IPS-15b (cell line): ENCODE measurements around the gene HTD2.
"Not testable (repeated sequence)": the region's sequence is repeated elsewhere in the genome, so short reads cannot be mapped to it uniquely, and the experiment has no call there.

Experiments used
- H3K27me3 ChIP-seq: one replicate; pipeline ENCODE4 v1.6.1; 2013; ENCODE audit warnings: low read length; ENCODE audit not compliant: control insufficient read depth, insufficient read depth
- H3K36me3 ChIP-seq: one replicate; pipeline ENCODE4 v1.6.1; 2013; ENCODE audit warnings: low read length; ENCODE audit not compliant: control insufficient read depth, insufficient read depth
- H3K4me1 ChIP-seq: one replicate; pipeline ENCODE4 v1.6.1; 2013; ENCODE audit warnings: mild to moderate bottlenecking, low read length; ENCODE audit not compliant: control insufficient read depth, insufficient read depth
- H3K4me3 ChIP-seq: one replicate; pipeline ENCODE4 v1.5.1; 2013; ENCODE audit warnings: low read depth, low read length
- H3K9ac ChIP-seq: one replicate; pipeline ENCODE4 v1.6.1; 2013; ENCODE audit warnings: low read depth, mild to moderate bottlenecking, low read length
- H3K9me3 ChIP-seq: one replicate; pipeline ENCODE4 v1.6.1; 2013; ENCODE audit warnings: mild to moderate bottlenecking, low read length; ENCODE audit not compliant: control insufficient read depth, insufficient read depth

HTD2 gene

GRCh38 chr3:58273362-58273761 lies 33.0 kb upstream of the HTD2 start:
- not testable (repeated sequence) for H3K27me3 ChIP-seq, H3K4me1 ChIP-seq, H3K9me3 ChIP-seq, H3K4me3 ChIP-seq, H3K9ac ChIP-seq, H3K36me3 ChIP-seq

DNA sequence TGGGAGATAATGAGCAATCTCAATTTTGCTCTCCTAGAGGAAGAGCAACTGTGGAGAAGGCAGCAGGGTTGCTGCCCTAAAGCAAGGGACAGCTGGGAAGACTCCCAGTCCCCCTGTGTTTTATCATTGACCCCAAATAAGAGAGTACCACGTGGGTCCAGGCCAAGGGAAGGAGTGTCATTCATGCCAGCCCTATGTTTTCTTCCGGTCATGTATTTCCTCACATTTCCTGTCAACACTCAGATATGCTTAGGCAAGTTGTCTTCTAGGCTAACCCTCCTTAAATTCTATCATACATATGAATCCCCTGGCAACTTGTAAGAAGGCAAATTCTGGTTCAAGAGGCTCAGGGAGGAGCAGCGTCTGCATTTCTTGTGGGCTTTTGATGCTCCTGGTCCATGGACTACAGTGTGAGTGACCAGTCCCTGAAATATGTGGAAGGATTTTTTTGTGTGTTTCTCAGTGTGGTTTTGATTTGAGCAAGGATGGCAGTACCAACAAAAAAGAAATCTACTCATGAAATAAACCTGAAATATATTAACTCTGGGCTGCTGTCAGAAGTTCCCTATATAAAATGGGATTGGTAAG lies 32.2 kb upstream of the HTD2 start:
- no peaks in the 10 kb centered on the region for H3K36me3 ChIP-seq
- no peaks in the 10 kb centered on the region for H3K4me1 ChIP-seq
- H3K9ac ChIP-seq = no peak overlapping the region
- no peaks in the 10 kb centered on the region for H3K9me3 ChIP-seq
- no peaks in the 10 kb centered on the region for H3K27me3 ChIP-seq
- no peak overlapping the region for H3K4me3 ChIP-seq

DNA sequence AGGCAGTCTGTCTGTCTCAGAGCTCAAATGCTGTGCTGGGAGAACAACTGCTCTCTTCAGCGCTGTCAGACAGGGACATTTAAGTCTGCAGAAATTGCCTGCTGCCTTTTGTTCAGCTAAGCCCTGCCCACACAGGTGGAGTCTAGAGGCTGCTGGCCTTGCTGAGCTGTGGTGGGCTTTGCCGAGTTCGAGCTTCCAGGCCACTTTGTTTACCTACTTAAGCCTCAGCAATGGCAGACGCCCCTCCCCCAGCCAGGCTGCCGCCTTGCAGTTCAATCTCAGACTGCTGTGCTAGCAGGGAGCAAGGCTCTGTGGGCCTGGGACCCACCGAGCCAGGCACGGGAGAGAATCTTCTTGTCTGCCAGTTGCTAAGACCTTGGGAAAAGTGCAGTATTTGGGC lies 25.3 kb upstream of the HTD2 start:
- Histone ChIP-seq H3K4me1 (no peaks in the 10 kb centered on the region), H3K4me3 (no peak overlapping the region), H3K36me3 (no peaks in the 10 kb centered on the region), H3K9me3 (no peaks in the 10 kb centered on the region), H3K27me3 (no peaks in the 10 kb centered on the region), H3K9ac (no peak overlapping the region)

GRCh38 chr3:58285334-58285733 lies 21.0 kb upstream of the HTD2 start:
- Histone ChIP-seq H3K9me3 (no peaks in the 10 kb centered on the region), H3K4me3 (no peak overlapping the region), H3K4me1 (no peaks in the 10 kb centered on the region), H3K36me3 (no peaks in the 10 kb centered on the region), H3K9ac (no peak overlapping the region), H3K27me3 (no peaks in the 10 kb centered on the region)

DNA sequence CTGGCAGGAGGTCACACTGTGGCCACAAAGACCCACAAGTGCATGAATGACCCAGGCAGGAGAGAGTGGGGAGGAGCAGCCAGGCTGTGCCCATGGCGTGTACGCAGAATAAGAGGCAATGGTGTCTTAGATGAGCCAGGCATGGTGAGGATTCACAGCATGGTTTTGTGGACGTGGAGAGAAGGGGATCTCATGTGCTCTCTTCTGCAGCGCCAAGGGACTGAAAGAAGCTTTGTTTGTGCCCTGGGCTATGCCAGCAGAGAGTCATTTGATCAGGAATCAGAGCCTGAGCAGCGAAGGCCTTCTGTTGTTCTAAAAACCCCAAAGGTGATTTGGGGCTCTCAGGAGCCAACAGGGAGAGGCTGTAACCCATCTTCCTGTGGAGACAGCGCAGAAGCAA lies 19.0 kb upstream of the HTD2 start:
- H3K9me3 ChIP-seq = no peaks in the 10 kb centered on the region
- no peak overlapping the region for H3K9ac ChIP-seq
- no peaks in the 10 kb centered on the region for H3K27me3 ChIP-seq
- no peaks in the 10 kb centered on the region for H3K4me1 ChIP-seq
- H3K4me3 ChIP-seq = no peak overlapping the region
- H3K36me3 ChIP-seq = no peaks in the 10 kb centered on the region

GRCh38 chr3:58288011-58288728 lies 18.1 kb upstream of the HTD2 start:
- Histone ChIP-seq H3K36me3 (no peaks in the 10 kb centered on the region), H3K9me3 (no peaks in the 10 kb centered on the region), H3K9ac (no peak overlapping the region), H3K4me3 (no peak overlapping the region), H3K4me1 (no peaks in the 10 kb centered on the region), H3K27me3 (no peaks in the 10 kb centered on the region)

DNA sequence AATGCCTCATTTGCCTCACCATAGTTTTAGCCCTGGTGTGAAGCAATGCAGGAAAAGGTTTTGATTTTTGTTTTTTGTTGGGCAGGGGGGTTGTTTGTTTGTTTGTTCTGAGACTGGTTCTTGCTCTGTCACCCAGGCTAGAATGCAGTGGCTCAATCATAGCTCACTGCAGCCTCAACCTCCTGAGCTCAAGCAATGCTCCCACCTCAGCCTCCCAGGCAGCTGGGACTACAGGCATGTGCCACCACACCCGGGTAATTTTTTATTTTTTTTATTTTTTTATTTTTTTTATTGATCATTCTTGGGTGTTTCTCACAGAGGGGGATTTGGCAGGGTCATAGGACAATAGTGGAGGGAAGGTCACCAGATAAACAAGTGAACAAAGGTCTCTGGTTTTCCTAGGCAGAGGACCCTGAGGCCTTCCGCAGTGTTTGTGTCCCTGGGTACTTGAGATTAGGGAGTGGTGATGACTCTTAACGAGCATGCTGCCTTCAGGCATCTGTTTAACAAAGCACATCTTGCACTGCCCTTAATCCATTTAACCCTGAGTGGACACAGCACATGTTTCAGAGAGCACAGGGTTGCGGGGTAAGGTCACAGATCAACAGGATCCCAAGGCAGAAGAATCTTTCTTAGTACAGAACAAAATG lies 17.2 kb upstream of the HTD2 start:
- H3K4me1 ChIP-seq, H3K9me3 ChIP-seq, H3K4me3 ChIP-seq, H3K27me3 ChIP-seq, H3K9ac ChIP-seq, H3K36me3 ChIP-seq: not testable (repeated sequence)

DNA sequence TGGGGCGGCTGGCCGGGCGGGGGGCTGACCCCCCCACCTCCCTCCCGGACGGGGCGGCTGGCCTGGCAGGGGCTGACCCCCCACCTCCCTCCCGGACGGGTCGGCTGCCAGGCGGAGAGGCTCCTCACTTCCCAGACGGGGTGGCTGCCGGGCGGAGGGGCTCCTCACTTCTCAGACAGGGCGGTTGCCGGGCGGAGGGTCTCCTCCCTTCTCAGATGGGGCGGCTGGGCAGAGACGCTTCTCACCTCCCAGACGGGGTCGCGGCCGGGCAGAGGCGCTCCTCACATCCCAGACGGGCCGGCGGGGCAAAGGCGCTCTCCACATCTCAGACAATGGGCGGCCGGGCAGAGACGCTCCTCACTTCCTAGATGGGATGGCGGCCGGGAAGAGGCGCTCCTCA lies 15.9 kb upstream of the HTD2 start:
- H3K27me3 ChIP-seq, H3K9ac ChIP-seq, H3K4me3 ChIP-seq, H3K4me1 ChIP-seq, H3K36me3 ChIP-seq, H3K9me3 ChIP-seq: not testable (repeated sequence)

DNA sequence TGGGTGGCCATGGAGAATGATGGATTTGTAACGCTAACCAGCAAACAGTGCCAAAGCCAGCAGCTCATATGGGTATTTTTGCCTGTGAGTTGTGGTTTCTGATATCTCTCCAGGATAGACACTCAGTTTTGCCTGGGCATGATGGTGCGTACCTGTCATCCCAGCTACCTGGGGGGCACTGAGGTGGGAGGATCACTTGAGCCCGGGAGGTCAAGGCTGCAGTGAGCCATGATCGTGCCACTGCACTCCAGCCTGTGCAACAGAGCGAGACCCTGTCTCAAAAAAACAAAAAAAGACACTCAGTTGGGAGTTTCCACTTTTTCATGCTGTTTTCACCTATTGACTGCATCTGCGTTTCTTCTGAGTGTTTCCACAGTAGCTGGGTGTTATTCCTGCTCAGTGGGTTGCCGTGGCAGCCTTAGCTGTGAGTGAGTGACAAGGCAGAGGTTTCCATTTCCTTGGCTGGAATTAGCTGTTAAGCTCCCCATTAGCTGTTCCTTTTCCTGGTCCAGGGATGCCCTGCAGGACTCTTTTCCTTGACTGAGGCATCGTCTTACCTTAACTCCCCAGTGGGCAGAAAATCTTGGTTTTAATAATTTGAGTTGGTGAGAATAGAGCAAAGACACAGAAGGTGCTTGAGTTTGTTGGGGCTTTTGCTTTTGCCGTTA lies 14.5 kb upstream of the HTD2 start:
- Histone ChIP-seq H3K4me3 (no peak overlapping the region), H3K9me3 (no peaks in the 10 kb centered on the region), H3K36me3 (no peaks in the 10 kb centered on the region), H3K4me1 (peaks cover 2% of the 10 kb centered on the region), H3K27me3 (no peaks in the 10 kb centered on the region), H3K9ac (no peak overlapping the region)

GRCh38 chr3:58292866-58293265 lies 13.5 kb upstream of the HTD2 start:
- Histone ChIP-seq H3K9me3 (no peaks in the 10 kb centered on the region), H3K4me1 (peaks cover 2% of the 10 kb centered on the region), H3K36me3 (no peaks in the 10 kb centered on the region), H3K9ac (no peak overlapping the region), H3K27me3 (no peaks in the 10 kb centered on the region), H3K4me3 (no peak overlapping the region)

DNA sequence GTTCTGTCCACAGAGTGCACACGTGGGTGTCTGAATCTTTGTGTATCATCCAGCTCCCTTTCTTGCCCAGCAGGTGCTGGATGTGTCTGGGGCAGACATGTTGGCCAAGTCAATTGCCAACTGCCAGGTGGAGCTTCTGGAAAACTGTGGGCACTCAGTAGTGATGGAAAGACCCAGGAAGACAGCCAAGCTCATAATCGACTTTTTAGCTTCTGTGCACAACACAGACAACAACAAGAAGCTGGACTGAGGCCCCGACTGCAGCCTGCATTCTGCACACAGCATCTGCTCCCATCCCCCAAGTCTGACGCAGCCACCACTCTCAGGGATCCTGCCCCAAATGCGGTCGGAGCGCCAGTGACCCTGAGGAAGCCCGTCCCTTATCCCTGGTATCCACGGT lies 12.8 kb upstream of the HTD2 start:
- Histone ChIP-seq H3K4me3 (no peak overlapping the region), H3K9me3 (no peaks in the 10 kb centered on the region), H3K4me1 (peaks cover 2% of the 10 kb centered on the region), H3K27me3 (no peaks in the 10 kb centered on the region), H3K36me3 (no peaks in the 10 kb centered on the region), H3K9ac (no peak overlapping the region)

- Histone ChIP-seq H3K36me3 (no peaks in the 10 kb centered on the region), H3K9ac (no peak overlapping the region), H3K27me3 (no peaks in the 10 kb centered on the region), H3K4me3 (no peak overlapping the region), H3K9me3 (no peaks in the 10 kb centered on the region), H3K4me1 (peaks cover 2% of the 10 kb centered on the region)
Measured at GRCh38 chr3:58296269-58296668, 10.1 kb upstream of the HTD2 start.
